Stimulated activated CD8-positive, alpha-beta memory T cell treated with anti-CD3 and anti-CD28 coated beads, Interleukin-12 subunit alpha, Interleukin-12 subunit beta, amount 100 ng/mL, for 24 hours (primary cell): ENCODE measurements around the gene TEF.
A peak's percentile ranks its signal among the peaks of the same experiment; 100 is the strongest.
"Not testable (repeated sequence)": the region's sequence is repeated elsewhere in the genome, so short reads cannot be mapped to it uniquely, and the experiment has no call there.

Experiments
- DNase-seq: peaks from one replicate; pipeline ENCODE4 v3.0.0-alpha.2; 2020; ENCODE audit errors: extremely low read depth

Gene TEF

DNA sequence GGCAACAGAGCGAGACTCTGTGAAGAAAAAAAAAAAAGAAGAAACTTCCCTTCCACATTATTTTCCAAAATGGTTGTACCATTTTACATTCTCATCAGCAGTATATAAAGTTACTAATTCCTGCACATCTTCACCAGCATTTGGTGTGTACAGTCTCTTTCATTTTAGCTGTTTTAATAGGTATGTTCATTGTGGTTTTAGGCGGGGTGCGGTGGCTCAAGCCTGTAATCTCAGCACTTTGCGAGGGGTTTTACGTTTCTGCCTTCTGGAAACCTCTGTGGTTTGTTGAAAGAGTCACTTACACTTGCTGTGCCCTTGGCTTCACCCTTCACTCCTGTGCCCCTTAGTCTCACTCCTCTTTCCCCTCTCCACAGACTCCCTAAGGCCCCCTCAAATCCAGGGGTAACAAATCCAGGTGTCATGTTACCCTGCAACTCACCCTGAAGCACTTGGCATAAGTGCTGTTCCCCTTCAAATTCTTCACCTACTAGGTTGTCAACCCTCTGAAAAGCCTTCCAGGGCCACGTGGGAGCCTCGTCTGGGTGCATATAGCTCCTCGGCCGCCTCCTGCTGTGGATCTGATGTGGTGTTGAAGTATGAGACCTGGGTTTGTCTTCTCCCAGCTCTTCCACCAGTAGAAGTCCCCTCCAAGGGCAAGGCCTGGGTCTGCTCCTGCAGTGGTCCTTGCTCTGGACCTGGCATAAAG is 44.1 kb downstream of the TEF start:
- DNase-seq, result no peak

DNA sequence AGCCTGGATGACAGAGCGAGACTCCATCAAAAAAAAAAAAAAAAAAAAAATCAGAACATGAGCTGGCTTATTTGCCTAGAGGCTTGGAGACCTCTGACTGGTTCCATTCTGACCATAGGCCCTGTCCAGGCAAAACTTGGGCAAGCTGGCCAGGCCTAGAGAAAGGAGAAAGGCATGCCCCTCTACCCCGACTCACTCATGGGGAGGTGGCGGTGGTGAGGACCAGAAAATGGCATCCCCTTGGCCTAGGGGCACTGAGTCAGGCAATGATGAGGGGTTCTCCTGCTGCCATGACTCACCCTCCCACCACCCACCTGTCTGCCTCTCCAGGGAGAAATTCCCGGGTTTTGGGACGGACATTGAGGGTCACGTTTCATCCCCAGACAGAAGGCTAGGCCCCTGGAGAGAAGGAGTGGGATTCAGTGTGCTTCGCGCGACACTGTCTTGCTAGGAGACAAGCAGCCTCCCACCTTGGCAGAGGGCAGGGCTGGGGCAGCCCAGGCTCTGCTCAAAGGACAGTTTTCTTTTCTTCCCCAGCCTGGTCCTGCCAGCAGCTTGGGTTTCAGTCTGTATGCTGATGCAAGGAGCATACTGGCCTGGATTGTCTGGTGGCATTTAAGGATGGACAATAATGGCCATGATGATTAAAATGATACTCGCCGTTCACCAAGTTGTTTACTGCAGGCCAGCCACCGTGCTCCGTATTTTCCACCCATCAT is 47.6 kb downstream of the TEF start:
- no peak for DNase-seq

DNA sequence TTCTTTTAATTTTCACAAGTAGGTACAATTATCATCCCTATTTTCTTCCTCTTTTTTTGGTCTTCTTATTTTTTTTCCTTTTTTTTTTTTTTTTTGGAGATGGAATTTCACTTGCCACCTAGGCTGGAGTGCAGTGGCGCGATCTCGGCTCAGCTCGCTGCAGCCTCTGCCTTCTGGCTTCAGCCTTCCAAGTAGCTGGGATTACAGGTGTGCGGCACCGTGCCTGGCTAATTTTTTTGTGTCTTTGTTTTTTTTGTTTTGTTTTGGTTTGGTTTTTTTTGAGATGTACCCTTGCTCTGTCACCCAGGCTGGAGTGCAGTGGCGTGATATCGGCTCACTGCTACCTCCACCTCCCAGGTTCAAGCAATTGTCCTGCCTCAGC is 48.2 kb downstream of the TEF start:
- DNase-seq, result no peak

DNA sequence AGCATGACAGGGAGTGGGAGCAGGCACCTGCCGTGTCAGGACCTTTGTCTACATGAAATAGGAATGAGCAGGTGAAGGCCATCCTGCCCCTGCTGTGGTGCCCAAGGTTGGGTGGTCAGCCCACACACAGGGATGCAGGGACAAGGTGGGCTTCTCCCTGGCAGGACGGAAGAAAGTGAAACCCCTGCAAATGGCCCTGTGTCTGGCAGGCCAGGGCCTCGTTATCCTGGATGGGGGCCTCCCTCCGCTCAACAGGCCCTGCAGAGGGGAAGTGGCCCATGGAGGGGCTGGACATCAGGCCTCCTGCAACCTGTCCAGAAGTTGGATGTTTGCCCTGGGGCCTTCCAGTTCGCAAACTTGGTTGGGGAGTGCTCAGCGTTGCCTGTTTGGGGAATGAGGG is 49.9 kb downstream of the TEF start:
- DNase-seq, result no peak

DNA sequence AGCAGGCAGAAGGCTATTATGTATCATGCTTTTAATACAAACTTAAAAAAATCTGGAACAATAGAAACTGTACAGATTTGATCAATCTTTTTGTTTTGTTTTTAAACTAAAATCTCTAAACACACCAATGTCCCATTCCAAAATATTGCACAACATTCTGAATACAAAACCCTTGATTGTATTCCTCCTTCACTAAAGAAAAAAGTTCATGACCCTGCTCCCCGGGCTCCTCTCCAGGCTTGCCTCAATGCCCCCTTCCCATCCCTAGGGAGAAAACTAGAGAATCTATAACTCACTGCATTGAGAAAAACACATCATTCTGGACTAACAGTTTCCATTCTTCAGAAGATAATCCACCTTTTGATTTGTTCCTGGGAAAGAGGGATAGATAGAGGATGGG is 51.7 kb downstream of the TEF start:
- not testable (repeated sequence) for DNase-seq

DNA sequence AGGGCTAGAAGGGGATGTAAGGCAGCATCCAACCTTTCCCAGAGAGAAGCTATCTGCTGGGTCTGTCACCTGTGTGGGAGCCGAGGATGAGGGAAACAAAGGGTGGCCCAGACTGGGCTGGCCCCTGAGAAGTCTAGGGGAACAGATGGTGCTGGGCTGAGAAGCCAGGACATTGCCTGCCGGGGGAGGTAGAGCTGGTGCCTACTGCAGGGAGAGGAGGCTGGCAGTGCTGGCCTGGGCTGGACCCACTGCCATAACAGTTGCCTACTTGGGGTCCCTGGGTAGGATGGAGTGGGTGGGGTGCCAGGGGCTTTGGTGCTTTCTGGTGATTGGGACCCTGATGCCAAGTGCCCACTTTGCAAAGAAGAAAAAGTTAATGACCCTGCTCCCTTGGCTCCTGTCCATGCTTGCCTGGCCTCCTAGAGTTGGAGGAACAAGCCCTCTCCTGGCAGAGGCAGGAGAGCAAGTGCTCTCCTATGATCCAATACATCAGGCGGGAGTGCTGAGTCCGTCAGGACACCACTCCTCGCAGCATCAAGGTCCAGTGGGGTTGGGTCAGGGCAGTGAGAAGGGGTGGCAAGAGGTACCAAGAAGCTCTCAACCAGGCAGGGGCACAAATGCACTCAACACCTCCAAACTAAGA is 52.7 kb downstream of the TEF start:
- not testable (repeated sequence) for DNase-seq

DNA sequence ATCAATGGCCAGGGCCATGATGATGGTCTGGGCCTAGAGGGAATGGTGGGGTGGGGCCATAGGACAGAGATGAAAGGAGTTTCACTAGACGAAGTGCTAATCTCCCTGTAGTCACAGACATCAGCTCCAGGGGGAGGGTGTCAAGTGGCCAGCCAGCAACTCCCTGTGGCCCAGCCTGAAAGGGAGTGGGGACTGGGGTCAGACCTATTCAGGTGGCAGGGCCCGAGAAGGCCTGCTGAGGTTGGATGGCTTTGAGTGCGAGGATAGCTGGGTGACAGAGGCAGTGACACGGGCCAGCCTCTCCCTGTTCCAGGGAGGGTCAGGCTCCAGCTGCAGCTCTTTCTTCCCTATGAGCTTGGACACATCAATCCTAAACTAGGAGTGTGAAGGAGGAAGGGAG is 53.8 kb downstream of the TEF start:
- no peak for DNase-seq

DNA sequence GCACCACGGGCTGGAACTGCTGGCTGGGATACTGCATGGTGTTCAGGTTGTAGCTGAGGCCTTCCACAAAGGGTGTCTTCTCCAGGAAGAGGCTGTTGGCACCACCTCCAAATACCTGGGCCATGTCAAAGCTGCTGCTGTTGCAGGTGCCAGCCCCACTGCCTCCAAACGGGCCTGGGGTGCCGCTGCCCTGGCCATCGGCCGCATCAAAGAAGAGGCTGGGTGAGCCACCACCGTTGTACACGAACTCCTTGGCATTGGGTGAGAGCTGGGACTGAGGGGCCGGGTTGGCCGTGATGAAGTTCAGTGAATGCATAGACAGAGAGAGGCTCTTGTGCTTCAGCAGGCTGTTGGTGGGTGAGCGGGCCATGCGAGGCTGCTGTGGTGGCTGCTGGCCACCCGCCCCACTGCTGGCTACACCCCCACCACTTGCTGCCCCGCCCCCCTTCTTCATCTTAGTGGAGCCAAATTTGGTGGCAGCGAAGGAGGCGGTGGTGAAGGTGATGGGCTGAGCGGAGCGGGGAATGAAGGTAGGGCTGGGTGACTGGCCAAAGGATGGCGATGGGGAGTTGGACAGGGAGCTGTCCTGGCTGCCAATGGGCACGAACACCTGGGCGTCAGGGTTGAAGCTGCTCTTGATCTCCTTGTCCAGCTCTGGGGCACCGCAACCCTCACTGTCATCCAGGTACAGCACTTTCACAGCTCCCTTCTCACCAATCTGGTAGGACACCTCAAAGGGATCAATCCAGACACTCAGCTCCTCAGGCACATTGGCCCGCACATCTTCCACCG is 54.8 kb downstream of the TEF start:
- no peak for DNase-seq

DNA sequence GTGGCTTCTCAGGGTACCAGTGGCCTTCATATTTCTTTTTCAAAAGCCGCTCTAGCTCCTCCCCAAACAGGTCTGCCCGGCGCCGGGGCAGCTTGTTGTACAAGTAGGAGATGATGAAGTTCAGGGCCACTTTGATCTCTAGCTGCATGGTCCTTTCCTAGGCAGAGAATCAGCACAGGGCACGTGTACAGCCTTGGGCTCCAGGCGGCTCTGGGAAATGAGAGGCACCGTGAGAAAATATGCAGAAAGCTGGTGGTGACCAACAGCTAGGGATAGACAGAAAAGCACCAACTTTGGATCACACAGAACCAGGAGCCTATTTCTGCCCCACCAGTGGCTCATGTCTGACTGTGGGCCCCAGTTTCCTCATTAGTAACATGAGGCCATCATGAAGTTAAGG is 55.5 kb downstream of the TEF start:
- DNase-seq, result no peak

DNA sequence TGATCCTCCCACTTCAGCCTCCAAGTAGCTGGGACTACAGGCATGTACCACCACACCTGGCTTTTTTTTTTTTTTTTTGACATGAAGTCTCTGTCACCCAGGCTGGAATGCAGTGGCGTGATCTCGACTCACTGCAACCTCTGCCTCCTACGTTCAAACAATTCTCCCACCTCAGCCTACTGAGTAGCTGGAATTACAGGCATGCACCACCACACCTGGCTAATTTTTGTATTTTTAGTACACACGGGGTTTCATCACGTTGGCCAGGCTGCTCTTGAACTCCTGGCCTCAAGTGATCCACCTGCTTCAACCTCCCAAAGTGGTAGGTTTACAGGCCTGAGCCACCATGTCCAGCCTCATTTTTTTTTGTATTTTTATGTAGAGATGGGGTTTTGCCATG is 58.8 kb downstream of the TEF start:
- DNase-seq, result not testable (repeated sequence)

DNA sequence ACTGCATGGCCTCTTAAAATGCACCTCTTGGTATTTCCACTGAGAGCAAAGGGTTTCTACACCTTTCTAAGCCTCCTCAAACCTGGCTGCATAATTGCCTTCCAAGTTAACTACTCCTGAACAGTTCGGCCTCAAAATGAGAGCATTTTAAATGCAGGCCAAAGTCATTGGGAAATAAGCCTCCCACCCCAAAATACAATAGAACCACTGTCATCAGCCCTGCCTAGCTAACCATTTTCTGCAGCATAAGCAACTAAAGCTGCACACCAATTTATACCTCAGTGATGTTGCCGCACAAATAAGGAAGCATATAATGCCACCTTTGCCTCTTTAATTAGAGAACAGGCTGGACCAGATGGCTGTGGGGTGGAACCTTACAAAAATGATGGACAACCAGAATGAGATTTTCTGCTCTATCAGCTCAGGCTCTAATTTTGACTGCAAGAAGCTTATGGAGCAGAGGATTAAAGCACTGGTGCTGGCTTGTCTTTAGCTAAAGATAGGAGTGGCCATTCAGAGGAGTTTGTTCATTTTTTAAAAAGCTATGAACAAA is 60.6 kb downstream of the TEF start:
- DNase-seq, result no peak

DNA sequence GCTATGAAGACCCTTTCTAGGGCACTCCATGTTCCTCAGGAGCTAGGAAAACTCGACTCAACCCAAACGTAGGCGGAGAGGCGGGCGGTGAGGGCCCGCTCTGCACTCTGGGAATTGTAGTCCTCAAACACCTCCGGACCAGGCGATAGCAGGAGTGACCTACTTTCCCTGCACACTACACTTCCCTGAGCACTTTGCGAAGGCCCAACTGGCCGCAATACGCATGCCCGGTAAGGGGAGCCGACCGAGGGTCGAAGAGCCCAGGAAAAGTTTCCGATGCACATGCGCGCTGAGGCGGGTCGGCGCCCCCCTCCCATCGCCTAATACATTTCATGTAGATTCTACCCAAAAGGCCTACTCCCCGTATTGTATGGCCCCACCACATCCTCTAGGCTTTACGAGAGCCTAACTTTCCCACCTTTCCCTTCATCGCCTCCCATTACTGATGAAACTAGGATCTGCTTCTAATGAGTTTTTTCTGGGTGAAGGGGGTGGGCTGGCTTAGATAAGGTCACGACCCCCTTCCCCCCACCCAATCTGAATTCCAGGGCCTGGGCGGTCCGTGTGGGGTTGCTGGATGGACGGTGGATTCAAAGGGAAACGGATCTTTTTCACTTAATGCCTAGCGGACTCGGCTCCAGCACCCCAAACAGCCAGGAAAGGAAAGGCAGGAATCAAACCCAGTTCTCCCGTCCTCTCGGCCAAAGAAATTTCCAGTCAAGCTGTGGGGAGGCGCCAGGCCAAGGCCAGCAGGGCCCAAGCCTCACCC is 62.8 kb downstream of the TEF start:
- peak; percentile 72 for DNase-seq

DNA sequence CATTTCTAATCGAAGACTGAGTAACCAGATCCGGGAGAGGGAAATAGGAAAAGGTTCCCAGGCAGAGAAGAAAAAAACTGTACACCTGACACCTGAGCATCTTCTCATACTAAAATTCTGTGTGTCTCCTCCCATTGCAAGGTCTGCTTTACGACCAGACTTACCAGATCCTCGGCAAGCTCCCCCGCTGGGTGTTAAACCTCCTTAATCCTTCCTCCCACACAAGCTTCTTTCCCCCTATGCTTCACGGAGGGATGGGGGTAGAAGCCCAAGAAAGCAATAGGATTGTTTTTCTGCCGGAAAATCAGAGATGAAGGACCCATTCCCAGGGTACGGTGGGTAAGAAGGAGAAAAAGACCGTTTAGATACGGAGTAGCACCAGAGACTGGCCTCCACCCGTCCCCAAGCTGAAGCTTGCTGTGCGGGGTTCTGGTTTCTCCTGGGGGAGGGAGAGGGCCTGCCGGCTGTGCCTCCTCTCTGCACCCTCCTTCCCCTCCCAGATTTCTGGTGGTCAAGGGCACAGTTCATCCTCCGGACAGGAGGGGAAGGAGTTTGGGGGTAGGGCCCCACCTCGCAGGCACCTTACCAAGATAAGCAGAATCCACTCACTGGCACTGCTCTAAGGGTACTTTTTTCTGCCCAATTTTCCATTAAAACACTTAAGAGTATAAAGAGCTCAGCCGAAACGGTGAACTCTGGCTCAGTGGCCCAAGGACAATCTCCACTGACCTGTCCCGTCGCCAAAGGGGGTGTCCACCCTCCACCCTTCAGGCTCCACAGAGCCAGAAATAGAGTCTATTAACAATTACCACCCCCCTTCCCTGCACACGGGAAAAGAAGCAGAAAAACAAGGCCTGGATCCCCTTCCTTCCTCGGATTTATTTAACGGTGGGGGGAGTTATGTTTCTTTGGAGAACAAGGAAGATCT is 63.7 kb downstream of the TEF start:
- DNase-seq, result no peak

DNA sequence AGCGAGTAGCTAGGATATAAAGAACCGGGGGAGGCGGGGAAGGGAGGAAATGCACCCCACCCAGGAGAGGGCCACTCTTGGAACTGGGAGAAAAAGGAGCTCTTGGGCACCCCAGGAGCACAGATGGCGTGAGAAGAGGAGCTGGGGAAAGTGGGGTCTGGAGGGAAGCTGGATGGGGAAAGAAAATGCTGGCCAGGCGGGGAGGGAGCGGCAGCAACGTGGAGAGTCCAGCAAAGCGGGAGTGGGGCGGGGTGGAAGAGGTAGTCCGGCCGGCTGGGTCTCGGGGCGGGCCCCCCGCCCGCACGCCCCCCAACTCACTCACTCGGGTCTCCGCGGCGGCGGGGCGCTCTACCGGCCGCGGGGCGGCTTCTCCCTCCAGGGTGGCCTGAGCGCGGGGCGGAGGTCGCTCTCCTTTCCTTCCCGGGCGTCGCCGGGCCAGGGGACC is 64.3 kb downstream of the TEF start:
- DNase-seq, result no peak

DNA sequence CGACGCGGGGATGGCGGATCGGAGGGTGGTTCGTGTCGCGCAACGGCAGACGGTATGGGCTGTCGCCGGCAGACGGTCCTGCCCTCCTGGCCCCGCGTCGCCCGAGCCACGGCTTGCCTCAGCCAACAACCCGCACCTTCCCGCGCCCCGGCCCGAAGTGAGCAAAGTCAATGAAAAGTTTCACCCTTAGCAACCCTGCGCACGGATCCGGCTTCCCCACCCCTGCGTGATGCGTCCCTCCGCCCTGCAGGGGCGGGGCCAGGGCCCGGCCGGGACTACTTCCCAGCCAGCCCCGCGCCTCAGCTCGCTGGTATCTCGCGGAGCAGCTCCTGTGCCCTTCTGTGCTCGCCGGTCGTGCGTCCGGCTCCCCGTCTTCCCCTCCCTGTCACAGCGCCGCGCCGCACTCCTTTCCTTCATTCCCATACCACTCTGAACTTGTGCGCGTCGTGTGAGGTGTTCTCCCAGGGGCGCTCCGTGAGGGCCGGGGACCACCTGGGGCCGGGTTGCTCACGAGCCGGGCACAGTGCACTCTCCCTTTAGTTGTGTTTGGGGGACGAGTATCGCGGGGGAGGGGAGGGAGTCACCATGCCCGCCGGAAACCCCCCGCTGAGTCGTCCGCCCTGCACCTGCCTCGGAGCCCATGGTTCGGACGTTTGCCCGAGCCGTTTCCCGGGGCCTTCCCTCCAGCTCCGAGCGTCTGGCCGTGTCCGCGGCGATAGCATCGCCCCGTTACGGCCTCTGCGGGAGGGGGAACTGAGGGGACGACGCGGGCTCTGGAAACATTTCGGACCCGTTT is 65.1 kb downstream of the TEF start, which contains the start of gene TOB2:
TOB2 (minus strand) TSS at position 163 of the 796 bp plus-strand sequence. CDS start 9,456 bp downstream, outside the sequence.
- peak; percentile 86 for DNase-seq

DNA sequence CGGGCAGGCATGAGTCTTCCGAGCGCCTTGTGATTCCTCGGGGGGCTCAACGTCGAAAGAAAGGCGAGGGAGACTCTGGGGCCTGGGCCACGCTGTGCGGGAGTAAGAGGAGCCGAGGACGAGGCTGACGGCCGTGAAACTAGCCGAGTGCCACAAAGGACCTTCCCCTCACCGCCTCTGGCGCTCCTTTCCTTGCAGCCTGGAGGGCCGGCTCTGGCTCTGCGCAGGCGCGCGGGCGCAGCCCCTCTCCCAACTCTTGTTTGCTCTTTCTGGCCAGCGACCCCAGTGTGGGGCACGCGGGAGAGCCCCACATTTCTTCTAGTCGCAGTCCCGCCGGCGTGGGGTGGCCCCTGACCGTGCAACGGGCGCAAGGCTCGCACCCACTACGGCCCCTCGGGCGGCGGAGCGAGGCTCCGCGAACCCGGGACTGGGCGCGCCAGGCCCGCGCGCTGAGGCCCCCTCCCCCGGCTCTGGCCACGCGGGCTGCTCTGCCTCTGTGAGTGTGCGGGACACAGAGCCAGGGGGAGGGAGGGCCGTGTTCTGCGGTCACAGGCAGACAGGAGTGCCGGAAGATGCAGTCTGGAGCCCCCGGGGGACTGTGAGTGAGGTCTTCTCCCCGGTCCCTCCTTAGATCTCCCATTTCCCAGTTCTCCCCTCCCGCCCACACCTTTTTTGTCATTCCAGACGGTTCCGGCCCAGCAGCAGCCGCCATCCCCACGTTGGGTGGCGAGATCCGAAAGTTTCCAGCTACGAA is 65.9 kb downstream of the TEF start:
- peak; percentile 27 for DNase-seq

DNA sequence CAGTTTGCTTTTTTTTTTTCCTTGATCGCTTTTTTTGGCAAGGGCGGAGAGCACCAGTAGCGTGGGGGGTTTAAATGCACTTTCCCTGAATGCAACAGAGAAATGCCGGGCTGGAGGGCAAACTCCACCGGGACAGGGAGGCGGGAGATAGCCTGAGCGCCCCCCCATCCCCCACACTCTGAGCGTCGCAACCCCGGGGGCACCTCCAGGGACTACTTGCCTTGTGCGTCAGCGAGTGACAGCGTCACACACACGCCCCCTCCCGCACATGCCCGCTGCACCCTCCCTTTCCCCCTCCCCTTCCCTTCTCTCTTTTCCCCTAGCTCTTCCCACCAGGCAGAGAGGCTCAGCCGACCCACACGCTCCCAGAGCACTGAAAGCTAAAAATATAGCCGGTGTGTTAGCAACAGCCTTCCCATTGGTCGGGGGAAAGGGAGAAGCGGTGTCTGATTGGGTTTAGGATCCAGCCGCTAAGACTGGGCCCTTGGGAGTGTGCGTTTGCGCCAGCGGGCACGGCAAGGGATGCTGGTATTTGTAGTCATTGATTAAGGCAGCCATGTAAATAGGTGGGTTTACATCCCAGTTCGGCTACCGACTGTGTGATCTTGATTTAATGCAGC is 66.6 kb downstream of the TEF start:
- peak; percentile 77 for DNase-seq
